ENCODE data around the gene CD33.
A peak's percentile ranks its signal among the peaks of the same experiment; 100 is the strongest.
"Not testable (repeated sequence)": the region's sequence is repeated elsewhere in the genome, so short reads cannot be mapped to it uniquely, and the experiment has no call there.

The CD33 gene

DNA sequence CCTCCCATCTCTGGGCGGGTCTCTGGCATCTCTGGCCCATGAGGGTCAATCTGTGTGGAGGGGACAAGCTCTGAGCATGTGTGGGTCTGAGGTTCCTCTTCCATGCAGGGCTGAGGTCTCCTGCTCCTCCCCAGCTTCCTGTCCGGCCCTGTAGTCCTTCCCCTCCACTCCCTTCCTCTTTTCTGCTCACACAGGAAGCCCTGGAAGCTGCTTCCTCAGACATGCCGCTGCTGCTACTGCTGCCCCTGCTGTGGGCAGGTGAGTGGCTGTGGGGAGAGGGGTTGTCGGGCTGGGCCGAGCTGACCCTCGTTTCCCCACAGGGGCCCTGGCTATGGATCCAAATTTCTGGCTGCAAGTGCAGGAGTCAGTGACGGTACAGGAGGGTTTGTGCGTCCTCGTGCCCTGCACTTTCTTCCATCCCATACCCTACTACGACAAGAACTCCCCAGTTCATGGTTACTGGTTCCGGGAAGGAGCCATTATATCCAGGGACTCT is at the start of gene CD33:
Gene CD33 (plus strand): TSS at position 183 of the 496 bp plus-strand sequence. CDS start 39 bp downstream, at position 222.
- DNase-seq, result not testable (repeated sequence)

DNA sequence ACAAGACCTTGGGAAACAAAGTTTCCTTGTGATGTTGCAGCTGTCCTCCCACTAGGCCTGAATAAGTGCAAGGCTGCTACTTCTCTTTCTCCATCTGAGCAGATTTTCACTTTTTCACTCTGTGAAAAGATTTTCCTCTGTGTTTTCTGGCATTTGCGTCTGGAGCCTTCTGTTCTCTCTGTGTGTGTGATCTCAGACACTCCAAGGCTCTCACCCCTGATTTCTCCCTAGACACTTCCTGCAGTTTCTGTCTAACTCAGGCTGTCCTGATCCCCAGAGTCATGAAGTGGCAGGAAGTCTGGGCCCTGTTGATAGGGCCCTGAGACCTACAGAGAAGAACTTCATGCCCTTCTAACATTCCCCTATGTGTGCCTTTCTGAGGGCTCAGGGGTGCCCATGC is 45.6 kb upstream of the CD33 start:
- DNase-seq, result peak; percentile 28

DNA sequence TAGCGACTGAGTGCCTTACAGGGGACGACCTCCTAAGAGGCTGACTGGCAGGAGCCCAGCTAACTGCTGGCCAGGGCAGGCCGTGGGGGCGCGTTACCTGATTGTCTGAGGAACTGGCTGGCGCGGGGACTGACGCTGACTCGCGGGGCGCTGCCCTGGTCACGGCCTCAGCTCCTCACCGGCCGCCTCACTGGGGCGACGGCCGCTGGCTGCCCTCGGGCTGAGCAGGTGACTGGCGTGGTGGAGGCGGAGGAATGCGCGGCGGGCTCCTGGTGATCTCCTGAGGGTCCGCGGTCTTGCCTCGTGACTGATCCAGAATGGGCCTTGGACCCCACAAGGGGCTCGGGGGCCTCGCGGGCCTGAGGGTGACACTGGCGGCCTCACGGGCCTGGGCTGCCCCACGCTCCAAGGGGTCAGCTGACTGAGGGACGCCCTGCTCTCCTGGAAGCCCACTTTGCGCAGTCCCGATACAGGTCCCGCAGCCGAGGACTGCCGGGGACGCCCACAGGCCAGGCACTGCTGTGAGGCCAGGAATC is 43.4 kb upstream of the CD33 start:
- peak; percentile 38 for DNase-seq

DNA sequence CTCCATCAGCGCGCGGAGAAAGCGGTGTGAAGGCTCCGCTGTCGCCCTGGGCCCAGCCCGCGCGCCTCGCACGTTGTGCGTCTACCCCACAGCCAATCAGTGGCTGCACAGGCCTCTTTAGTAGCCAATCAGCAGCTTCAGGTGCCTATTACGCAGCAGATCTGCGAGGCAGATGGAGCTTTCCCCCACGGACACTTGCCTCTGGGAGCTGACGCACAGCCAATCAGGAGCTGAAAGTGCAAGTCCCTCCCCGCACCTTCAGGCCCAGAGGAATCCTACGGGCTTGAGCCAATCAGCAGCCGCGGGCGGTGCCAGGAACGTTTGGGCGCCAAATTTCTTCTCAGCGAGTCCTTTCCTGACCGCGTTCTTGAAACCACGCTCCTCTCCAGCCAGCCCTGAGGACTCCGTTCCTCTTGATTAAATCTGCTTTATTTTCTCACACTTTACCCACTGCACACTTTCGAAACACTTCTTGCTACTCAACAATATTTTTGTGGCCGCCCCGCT is 42.9 kb upstream of the CD33 start:
- DNase-seq, result peak; percentile 58

- DNase-seq, result no peak
Measured at GRCh38 chr19:51183629-51184028, 41.3 kb upstream of the CD33 start.

DNA sequence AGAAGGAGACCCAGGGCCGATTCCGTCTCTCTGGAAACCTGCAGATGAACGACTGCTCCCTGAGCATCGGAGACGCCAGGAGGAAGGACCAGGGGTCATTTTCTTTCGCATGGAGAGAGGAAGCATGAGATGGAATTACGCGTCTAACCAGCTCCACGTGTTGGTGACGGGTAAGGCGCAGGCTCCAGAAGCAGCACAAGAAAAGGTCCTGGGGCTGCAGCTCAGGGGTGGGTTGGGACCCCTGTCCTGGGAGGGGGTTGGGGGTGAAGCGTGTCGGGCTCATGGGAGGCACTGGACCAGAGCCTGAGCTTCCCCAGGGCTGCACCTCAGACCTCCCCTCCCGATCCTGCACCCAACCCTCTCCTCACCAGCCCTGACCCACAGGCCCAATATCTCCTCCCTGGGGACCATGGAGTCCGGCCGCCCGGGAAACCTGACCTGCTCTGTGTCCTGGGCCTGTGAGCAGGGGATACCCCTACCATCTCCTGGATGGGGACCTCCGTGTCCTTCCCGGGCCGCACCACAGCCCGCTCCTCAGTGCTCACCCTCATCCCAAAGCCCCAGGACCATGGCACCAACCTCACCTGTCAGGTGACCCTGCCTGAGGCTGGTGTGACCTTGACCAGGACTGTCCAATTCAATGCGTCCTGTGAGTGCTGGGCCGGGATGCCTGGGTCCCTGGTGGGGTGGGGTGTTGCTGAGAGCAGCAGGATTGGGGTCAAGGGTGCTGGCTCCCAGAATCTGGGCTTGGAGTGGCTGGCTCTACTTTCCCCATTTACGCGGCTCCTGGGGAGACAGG is 39.6 kb upstream of the CD33 start:
- no peak for DNase-seq

DNA sequence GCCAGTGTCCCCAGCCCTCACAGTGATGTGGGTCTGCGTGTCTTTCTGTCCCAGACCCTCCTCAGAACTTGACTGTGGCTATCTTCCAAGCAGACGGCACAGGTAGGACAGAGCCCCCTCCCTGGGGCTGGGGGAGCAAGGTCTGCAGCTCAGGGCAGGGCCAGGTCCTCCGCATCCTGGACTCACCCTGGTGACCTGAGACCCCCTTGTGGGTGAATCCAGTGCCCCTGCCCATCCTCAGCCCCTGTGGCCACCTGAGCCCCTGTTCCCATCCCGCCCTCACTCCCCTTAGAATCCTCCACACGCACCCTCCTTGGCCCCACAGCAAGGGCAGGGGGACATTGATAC is 39.0 kb upstream of the CD33 start:
- no peak for DNase-seq

GRCh38 chr19:51186323-51186722 is 38.6 kb upstream of the CD33 start:
- no peak for DNase-seq

- DNase-seq, result peak; percentile 26
Measured at GRCh38 chr19:51187395-51188226, 37.3 kb upstream of the CD33 start.

DNA sequence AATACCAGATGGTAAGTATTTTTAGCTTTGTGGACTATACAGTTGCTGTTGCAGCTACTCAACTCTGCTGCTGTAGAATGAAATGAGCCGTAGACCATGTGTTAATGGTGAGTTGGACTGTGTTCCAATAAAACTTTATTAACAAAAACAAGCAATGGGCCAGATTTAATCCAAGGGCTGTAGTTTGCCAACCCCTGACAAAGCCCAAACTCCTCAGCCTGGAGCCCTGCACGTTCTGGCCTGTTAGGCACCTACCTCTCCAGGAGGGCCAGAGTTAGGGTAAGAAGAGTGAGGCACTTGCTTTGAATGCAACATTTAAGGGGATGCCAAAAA is 36.7 kb upstream of the CD33 start:
- no peak for DNase-seq

DNA sequence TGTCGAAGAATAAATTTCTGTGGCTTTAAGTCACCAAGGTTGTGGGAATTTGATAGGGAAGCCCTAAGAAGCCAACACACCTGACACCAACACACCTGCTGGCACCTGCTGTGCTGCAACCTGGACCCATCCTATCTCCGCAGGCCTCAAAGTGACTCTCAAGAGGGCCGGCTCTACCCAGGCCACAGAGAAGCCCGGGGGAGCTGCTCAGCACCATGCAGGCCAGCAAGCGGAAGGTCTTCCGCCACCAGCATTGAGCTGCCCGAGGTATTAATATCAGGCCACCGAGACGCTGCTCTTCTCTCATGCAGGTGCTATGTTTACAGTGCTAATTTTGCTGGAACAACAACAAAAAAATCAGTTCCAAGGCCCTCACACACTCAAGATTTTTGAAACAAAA is 32.2 kb upstream of the CD33 start:
- no peak for DNase-seq

GRCh38 chr19:51194527-51195315 is 30.2 kb upstream of the CD33 start:
- no peak for DNase-seq

- no peak for DNase-seq
Measured at GRCh38 chr19:51195316-51195586, 29.6 kb upstream of the CD33 start.

- no peak for DNase-seq
Measured at GRCh38 chr19:51195616-51196015, 29.3 kb upstream of the CD33 start.

GRCh38 chr19:51196181-51196580 is 28.7 kb upstream of the CD33 start:
- DNase-seq, result no peak

DNA sequence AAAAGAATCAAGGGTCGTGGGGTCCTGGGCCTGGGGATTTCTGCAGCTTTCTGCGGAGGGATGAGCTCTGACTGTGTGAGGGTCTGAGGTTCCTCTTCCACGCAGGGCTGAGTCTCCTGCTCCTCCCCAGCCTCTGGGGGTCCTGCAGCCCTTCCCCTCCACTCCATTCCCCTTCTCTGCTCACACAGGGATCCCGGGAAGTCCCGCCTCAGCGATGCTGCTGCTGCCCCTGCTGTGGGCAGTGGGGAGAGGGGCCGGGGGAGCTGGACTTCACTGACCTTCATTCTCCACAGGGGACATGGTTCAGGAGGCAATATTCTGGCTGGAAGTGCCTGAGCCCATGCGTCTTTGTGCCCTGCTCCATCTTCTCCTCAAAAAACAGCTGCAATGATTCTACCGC is 26.2 kb upstream of the CD33 start:
- no peak for DNase-seq

GRCh38 chr19:51200071-51200666 is 24.7 kb upstream of the CD33 start:
- DNase-seq, result no peak

- no peak for DNase-seq
Measured at GRCh38 chr19:51201712-51202111, 23.2 kb upstream of the CD33 start.

GRCh38 chr19:51203916-51204315 is 21.0 kb upstream of the CD33 start:
- no peak for DNase-seq

GRCh38 chr19:51204321-51204720 is 20.6 kb upstream of the CD33 start:
- DNase-seq, result no peak

GRCh38 chr19:51207747-51208146 is 17.1 kb upstream of the CD33 start:
- DNase-seq, result no peak

DNA sequence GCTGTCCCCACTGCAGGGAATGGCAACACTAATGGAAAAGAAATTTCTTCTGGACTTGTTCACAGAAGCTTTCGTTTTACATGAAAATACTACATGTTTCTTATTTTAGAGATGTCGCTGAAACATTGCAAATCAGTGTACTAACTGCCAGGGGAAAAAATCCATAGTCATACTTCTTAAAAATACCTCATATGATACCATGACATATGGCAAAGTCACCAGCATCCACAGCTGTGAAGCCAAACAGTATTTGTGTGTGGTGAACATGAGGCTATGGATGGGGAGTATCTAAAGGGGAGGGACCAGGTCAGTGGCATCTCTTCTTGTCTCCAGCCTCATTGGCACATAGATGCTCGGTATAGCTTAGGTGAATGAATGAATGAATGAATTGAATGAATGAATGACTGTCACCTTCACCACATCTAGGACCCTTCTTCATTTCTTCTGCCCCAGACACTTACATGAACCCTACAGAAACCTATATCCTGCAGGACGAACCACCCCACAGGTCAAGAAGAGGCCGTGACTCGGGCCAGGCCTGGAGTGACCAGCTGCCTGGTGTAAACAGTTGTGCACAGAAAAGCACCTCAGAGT is 14.6 kb upstream of the CD33 start:
- no peak for DNase-seq

Data from islet precursor cell (in vitro differentiated cells).